Caki2 (cell line): ENCODE measurements around the gene NOL7. TPM values are rescaled to one million over a fixed set of nuclear protein-coding genes. Genes with fewer than 3 reads are reported as not detected.
A peak's percentile ranks its signal among the peaks of the same experiment; 100 is the strongest.

Source experiments
- DNase-seq: peaks from one replicate; pipeline ENCODE4 v3.0.0-alpha.2; 2015; ENCODE audit warnings: low read depth
- in situ Hi-C: cut with HindIII; loops from 2 replicates; pipeline ENCODE4 v1.10.0; 2016; ENCODE audit warnings: low sequenced_read_pairs, low pct_unique_long_range_greater_than_20kb, mixed read lengths
- total RNA-seq: library from RNA; depleted of rRNA; stranded (reverse); fragments of >200 nt; shearing (Covaris generic); gene quantifications from 2 replicates; pipeline ENCODE4 v1.2.3, GENCODE V29; 2014; ENCODE audit warnings: low replicate concordance

NOL7 gene
- total RNA-seq, 1 experiment from 2014 or later, result 138 TPM

- DNase-seq, result no peak
- in situ Hi-C loops, result no loop called here
Measured at GRCh38 chr6:13591205-13591921, 23.8 kb upstream of the NOL7 start.

- in situ Hi-C loops, result no loop called here
- DNase-seq, result no peak
Measured at GRCh38 chr6:13593103-13593502, 22.0 kb upstream of the NOL7 start.

DNA sequence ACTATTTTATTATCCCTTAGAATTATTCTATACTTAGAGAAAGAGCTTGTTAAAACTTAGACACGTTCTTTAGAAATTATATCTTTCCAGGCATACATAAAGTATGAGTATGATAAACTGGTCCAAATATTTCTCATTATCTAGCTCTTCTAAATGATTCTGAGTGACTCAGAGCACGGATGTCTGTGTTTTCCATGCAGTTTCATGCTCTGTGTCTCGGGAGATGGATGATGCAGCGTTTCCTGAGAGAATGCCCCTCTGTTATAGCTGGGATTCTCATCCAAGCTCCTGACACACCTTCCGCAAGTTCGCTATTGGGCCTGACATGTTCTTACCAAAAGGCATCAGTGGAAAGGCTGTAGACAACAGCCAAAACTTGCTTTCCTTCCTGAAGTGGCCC is 21.4 kb upstream of the NOL7 start:
- no peak for DNase-seq
- in situ Hi-C loops, result no loop called here

DNA sequence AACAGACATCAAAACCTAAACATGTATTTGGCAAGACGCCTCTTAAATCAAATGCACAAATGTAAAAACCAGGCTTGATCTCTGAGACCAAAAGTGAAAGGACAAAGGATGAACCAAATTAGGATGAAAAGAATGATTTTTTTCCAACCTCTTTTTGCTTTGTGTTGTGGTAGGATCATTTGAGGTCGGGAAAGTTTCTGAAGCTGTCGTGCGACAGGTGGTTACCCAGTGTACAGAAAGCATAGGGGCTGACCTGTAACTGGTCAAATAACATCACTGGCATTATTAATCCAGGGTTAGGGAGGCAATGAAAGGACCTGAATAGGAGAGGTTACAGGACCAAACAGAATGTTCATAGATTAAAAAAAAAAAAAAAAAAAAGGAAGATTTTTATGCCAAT is 18.1 kb upstream of the NOL7 start:
- in situ Hi-C loops, result no loop called here
- DNase-seq, result no peak

DNA sequence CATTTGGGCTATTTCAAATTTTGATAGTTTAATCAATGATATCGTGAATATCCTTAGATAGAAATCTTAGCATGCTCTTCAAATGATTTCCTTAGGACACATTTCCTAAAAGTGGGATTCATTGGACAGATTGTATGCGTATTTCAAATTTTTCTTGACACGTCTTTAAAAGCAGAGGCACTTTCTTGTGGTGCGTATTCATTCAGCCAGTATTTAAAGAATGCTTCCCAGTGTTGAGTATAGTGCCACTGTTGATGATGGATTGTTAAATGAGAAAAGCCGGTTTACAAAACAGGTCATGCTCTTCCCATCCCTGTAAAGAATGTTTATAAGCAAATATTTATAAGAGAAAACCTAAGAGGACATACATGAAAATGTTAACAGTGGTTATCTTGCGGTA is 15.1 kb upstream of the NOL7 start:
- in situ Hi-C loops, result no loop called here
- DNase-seq, result no peak

DNA sequence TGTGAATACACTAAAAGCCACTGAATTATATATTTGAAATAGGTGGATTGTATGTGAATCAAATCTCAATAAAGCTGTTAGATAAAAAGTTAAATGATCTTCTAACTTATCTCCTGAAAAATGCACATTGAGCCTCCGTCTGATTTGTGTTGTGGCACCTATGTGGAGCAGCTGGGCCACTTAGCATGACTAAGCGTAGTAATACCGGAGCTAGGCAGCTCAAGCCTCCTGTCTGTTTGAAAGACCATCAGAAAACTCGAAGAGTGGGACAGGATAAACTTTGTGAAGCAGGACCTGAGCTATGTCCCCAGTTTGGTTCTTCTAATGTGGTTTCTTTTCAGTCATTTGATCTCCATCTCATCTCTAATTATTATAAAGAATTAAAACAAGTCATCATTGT is 11.0 kb upstream of the NOL7 start:
- in situ Hi-C loops, result no loop called here
- no peak for DNase-seq

GRCh38 chr6:13604546-13605416 is 10.4 kb upstream of the NOL7 start:
- DNase-seq, result no peak

DNA sequence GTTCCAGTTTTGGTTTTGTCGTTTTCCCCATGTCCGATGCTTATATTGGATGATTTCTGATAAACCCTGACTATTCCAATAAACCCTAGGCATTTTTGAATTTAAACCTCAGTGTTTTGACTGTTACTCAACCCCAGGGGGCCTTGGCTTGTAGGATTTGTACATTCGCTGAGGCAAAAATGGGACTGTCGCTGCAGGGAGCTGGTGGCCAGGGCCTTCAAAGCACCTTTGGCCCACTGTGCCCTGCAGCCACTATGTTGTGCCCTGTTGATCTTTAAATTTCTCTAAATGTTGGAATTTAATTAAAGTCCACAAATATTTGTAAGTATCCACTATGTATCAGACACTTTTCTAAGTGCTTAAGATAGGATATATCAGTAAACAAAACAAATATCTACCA is 9.5 kb upstream of the NOL7 start:
- in situ Hi-C loops, result no loop called here
- no peak for DNase-seq

More at GRCh38 chr6:13604546-13605416, 10.4 kb upstream of the NOL7 start:
- in situ Hi-C loops, result no loop called here

DNA sequence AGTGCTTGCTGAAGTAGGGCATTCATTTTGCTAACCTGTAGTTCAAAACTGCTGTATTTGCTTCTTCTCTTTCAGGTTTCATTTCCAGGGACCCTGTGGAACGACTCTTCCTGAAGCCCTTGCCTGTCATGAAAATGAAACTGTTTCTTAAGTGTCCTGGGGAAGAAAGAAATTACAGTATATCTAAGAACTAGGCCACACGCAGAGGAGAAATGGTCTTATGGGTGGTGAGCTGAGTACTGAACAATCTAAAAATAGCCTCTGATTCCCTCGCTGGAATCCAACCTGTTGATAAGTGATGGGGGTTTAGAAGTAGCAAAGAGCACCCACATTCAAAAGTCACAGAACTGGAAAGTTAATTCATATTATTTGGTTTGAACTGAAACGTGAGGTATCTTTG is 3.4 kb upstream of the NOL7 start:
- DNase-seq, result no peak
- in situ Hi-C loops, result no loop called here

DNA sequence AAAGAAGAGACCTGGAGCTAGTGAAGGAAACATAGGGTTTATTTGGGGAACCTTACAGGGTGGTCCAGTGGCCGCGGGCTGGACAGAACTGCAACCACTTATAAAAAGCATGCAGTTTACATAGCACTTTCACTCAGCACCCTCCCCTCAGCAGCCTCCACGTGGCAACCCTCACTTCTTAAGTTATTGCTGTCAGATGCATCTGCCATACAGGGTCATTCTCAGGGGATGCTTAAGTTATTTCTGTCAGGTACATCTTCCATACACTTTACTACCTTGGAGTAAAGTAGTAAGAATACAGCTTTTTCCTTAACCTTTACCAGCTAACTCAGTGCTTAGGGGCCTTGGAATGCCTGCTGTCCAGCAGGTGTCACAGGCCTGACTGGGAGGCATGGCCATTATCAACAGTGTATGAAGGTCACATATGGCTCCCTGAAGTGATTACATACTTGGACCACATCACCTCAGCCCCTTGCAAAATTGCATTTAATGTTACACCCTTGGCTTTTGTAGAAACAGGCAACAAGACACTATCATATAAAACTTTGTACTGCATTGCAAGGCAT is 2.0 kb upstream of the NOL7 start:
- no peak for DNase-seq
- in situ Hi-C loops, result no loop called here

DNA sequence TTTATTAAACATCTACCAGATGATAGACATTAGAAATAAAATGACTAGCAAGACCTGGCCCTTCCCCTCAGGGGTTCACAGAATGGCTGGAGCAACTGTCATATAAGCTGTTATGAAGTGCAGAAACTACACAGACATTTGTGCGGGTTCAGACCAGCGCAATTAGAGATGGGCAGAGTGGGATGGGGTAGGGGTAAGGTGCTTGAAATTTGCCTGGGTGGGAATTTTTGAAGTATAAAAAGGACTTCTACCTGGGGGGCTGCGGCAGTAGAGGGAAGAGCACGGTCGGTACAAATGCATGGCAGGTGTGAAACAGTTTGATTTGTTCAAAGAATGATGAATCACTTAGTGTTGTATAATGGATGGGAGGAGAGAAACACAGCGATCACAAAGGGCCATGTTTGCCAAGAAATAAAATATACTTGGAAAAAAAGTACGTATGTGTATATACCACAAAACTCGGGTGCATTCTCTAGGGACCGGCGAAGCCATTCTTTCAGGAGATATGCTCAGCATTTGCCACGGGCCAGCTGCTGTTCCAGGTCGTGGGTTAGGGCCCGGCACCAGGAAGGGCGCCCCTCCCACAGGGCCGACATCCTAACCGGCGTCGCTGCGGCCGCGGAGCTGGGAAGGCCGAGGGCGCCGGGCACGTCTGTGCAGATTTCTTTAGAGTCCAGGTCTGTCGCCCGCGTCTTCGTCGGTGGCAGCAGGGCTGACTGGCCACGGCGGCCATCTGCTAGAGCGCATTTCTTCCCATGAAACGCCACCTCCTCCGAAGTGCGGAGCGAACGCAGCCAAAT is 809 bp upstream of the NOL7 start:
- in situ Hi-C loops, result no loop called here

GRCh38 chr6:13615792-13616120 is 621 bp downstream of the NOL7 start:
- in situ Hi-C loops, result no loop called here
- DNase-seq, result no peak

More for the DNA sequence above, 809 bp upstream of the NOL7 start:
- no peak for DNase-seq

DNA sequence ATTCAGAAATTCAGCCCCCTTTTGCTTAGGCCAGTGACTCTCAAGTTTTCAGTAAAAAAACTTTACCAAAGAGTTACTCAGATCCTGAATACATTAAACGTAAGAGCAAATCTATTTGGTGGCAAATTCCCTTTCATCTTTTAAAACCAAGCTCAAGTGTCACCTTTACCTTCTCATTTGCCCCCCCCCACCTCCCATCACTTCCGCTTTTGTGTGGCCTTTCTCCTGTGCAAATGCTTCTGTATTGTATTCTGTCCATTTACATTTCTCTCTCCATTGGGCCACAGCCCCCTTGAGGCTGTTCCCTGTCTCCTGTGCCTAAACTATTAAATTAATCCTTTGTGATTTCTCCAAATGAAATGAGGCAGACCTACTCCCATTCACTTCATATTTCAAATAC is 1.9 kb downstream of the NOL7 start:
- no peak for DNase-seq
- in situ Hi-C loops, result no loop called here

DNA sequence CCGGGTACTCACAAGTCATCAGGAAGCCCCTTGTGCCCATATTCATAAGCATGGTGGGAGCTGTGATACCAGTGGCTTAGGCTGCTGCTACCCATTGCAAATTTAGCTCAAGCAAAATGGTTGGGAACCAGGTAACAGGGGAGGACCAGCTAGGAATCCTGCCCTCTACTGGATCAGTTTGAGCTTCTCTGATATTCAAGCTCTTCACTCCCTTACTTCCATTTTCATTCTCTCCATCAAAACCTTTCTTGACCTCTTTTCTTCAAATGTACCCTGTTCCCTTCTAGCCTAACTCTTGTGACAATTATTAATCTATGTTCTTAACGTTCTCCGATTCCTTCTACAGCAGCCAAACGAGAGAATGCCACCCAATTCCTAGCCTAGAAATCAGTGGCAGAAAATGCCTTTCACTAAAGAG is 9.7 kb downstream of the NOL7 start:
- DNase-seq, result peak; percentile 6
- in situ Hi-C loops, result no loop called here

- in situ Hi-C loops, result no loop called here
Measured at GRCh38 chr6:13629459-13630116, 14.5 kb downstream of the NOL7 start.

GRCh38 chr6:13630499-13630898 is 15.4 kb downstream of the NOL7 start:
- DNase-seq, result no peak
- in situ Hi-C loops, result no loop called here

More at GRCh38 chr6:13629459-13630116, 14.5 kb downstream of the NOL7 start:
- no peak for DNase-seq

DNA sequence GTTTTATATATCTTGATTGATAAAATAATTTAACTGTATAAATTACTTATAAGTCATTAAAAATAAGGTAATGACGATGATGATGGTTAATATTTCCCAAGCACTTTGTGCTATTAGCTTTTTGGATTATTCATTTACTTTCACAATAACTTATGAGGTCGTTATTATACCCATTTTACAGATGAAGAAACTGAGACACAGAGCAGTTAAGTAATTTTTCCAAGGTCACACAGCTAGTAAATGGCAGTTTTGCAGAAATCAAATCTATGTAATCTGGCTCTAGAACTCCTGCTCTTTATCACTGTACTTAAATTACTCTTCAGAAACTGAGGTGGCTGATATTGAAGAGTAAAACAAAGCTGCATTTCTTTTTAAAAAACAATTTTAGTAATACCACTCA is 18.2 kb downstream of the NOL7 start:
- DNase-seq, result no peak
- in situ Hi-C loops, result no loop called here

GRCh38 chr6:13635948-13636658 is 21.0 kb downstream of the NOL7 start:
- in situ Hi-C loops, result no loop called here
- no peak for DNase-seq
